HepG2 (cell line): Measurements from ENCODE around the gene EZH1. TPM values are rescaled to one million over a fixed set of nuclear protein-coding genes. Genes with fewer than 3 reads are reported as not detected.

ENCODE experiments used
- ATM ChIP-seq: fragments of 450-650 bp; IDR thresholded peaks from 2 replicates; pipeline ENCODE4 v1.7.1; 2017; ENCODE audit warnings: mild to moderate bottlenecking, borderline replicate concordance
- ELF3 ChIP-seq: IDR thresholded peaks from 2 replicates; pipeline ENCODE4 v1.6.1; 2016; ENCODE audit warnings: missing genetic modification reagents, missing compliant biosample characterization
- HMGA1 ChIP-seq: sonication (generic); formaldehyde crosslinking; conservative IDR thresholded peaks from 2 replicates; pipeline ENCODE4 v1.4.0; 2020; ENCODE audit warnings: missing genetic modification reagents
- RORA ChIP-seq: sonication (generic); formaldehyde crosslinking; IDR thresholded peaks from 2 replicates; pipeline ENCODE4 v1.5.0; 2020; ENCODE audit warnings: mild to moderate bottlenecking, missing genetic modification reagents, moderate library complexity
- TP53 ChIP-seq: sonication (generic); formaldehyde crosslinking; conservative IDR thresholded peaks from 2 replicates; pipeline ENCODE4 v1.4.0; 2020; ENCODE audit warnings: missing genetic modification reagents
- WIZ ChIP-seq: sonication (generic); formaldehyde crosslinking; IDR thresholded peaks from 2 replicates; pipeline ENCODE4 v1.5.1; 2020; ENCODE audit warnings: mild to moderate bottlenecking, missing genetic modification reagents
- ZBED4 ChIP-seq: sonication (generic); formaldehyde crosslinking; IDR thresholded peaks from 2 replicates; pipeline ENCODE4 v1.4.0; 2020; ENCODE audit warnings: missing genetic modification reagents, borderline replicate concordance
- ZBTB1 ChIP-seq: sonication (generic); formaldehyde crosslinking; IDR thresholded peaks from 2 replicates; pipeline ENCODE4 v1.4.0; 2020; ENCODE audit warnings: missing genetic modification reagents, borderline replicate concordance
- ZBTB8A ChIP-seq: sonication (generic); formaldehyde crosslinking; IDR thresholded peaks from 2 replicates; pipeline ENCODE4 v1.4.0; 2020; ENCODE audit warnings: mild to moderate bottlenecking, low read depth, missing genetic modification reagents, borderline replicate concordance
- ZNF124 ChIP-seq: sonication (generic); formaldehyde crosslinking; IDR thresholded peaks from 2 replicates; pipeline ENCODE4 v1.4.0; 2020; ENCODE audit warnings: missing genetic modification reagents
- ZNF263 ChIP-seq: sonication (generic); formaldehyde crosslinking; IDR thresholded peaks from 2 replicates; pipeline ENCODE4 v1.4.0; 2020; ENCODE audit warnings: missing genetic modification reagents
- ZNF30 ChIP-seq: sonication (generic); formaldehyde crosslinking; IDR thresholded peaks from 2 replicates; pipeline ENCODE4 v1.5.0; 2020; ENCODE audit warnings: mild to moderate bottlenecking, missing genetic modification reagents
- ZNF713 ChIP-seq: sonication (generic); formaldehyde crosslinking; IDR thresholded peaks from 2 replicates; pipeline ENCODE4 v1.4.0; 2020; ENCODE audit warnings: mild to moderate bottlenecking, missing genetic modification reagents
- ZNF740 ChIP-seq: sonication (generic); formaldehyde crosslinking; IDR thresholded peaks from 2 replicates; pipeline ENCODE4 v1.4.0; 2020; ENCODE audit warnings: missing genetic modification reagents
- ZNF773 ChIP-seq: sonication (generic); formaldehyde crosslinking; IDR thresholded peaks from 2 replicates; pipeline ENCODE4 v1.4.0; 2020; ENCODE audit warnings: missing genetic modification reagents, borderline replicate concordance
- ZNF816 ChIP-seq: sonication (generic); formaldehyde crosslinking; IDR thresholded peaks from 2 replicates; pipeline ENCODE4 v1.8.0; 2022; ENCODE audit warnings: missing genetic modification reagents, mild to moderate bottlenecking, borderline replicate concordance
- ZSCAN20 ChIP-seq: sonication (generic); formaldehyde crosslinking; IDR thresholded peaks from 2 replicates; pipeline ENCODE4 v1.4.0; 2020; ENCODE audit warnings: missing genetic modification reagents, mild to moderate bottlenecking, borderline replicate concordance
- polyA plus RNA-seq, 8 experiments: library from polyadenylated mRNA; depleted of rRNA in 3 of 8; stranded (reverse) in 7 of 8; unstranded in 1 of 8; fragments of >200 nt; fragmentation: Illumina TruSeq in 4 of 8; extraction: Trizol in 4 of 8; gene quantifications; 2 replicates each; pipeline versions ENCODE4 v1.2.1 to v1.2.3, GENCODE V29; 2011 to 2016; ENCODE audit warnings: low read depth in 4 of 8, missing spikeins in 1 of 8, mixed read lengths in 1 of 8; ENCODE audit not compliant: insufficient read depth in 1 of 8
- total RNA-seq, 5 experiments: library from RNA; depleted of rRNA; stranded (reverse); fragments of >200 nt; fragmentation: Illumina TruSeq; extraction: Trizol; gene quantifications; 2 replicates each; pipeline ENCODE4 v1.2.3, GENCODE V29; 2016; ENCODE audit warnings: low read depth in 1 of 5
- TF ChIP-seq, protein P1 (sequence below): sonication (generic); formaldehyde crosslinking; IDR thresholded peaks from 2 replicates; pipeline ENCODE4 v1.8.1; 2023; ENCODE audit warnings: mild to moderate bottlenecking, missing genetic modification reagents
- TF ChIP-seq, protein P2 (sequence below): sonication (generic); formaldehyde crosslinking; IDR thresholded peaks from 2 replicates; pipeline ENCODE4 v1.4.0; 2020; ENCODE audit warnings: missing genetic modification reagents
- TF ChIP-seq, protein P3 (sequence below): IDR thresholded peaks from 2 replicates; pipeline ENCODE4 v1.6.1; 2016; ENCODE audit warnings: low read depth, borderline replicate concordance

Gene EZH1
- total and polyA plus RNA-seq, 2 of the 13 experiments (the other 11 are each of a cell fraction or from before 2014, with no cell fraction given), result 11.6 to 24.0 TPM

DNA sequence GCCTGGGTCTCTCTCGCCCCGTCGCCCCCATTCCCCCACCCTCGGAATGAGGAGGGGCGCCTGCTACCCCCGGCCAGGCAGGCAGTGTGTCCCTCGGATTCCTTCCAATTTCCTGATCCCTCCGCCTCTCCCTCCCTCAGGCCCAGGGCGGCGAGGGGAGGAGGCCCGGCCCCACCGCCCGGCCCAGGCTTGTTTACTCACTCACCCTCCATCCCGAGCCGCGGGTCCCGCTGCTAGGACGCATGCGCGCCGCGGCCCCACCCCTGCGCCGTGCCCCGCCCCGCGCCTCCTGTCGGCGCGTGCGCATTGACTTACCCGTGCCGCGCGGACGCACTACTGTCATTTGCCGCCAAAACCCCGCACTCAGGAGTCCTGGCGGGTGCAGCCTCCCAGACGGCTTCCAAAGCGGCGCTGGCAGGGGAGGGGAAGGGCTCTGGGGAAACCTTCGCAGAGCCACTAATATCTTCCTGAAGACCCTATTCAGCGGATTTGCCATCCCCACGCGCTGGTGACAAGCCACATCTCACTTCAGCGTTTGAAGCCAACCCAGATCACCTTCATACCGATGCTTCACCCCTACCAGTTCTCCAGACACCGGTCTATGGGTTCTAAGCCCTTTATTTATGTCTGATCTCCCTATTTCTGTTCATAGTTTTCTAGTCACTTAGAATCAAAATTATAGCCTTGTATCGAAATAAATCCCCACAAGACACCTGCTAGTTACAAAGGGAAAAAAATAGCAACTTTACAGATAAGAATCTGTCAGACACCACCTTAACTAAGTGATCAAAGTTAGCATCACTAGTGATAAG lies at the start of gene EZH1 (continued):
- 0 out of 2 replicates have a peak, but pooled peaks have one; percentile 92 for TF ChIP-seq ZBTB8A (CRISPR knock-in tag)
- peak; percentile 48; the same call in 1 of the 2 replicates for TF ChIP-seq ZNF740 (CRISPR knock-in tag)
- 0 out of 2 replicates have a peak, but pooled peaks have one; percentile 79 for TF ChIP-seq ZNF713
- no peak; the same call in 1 of the 2 replicates for TF ChIP-seq ZNF124 (CRISPR knock-in tag)
- TF ChIP-seq ZNF816, result peak; percentile 76; the same call in 1 of the 2 replicates
- TF ChIP-seq ZNF773 (CRISPR knock-in tag), result no peak
- no peak for TF ChIP-seq ATM
- peak; percentile 43; the same call in 1 of the 2 replicates for TF ChIP-seq ELF3 (CRISPR knock-in tag)
- 0 out of 2 replicates have a peak, but pooled peaks have one; percentile 17 for TF ChIP-seq WIZ (CRISPR knock-in tag)
- TF ChIP-seq, protein P1, sequence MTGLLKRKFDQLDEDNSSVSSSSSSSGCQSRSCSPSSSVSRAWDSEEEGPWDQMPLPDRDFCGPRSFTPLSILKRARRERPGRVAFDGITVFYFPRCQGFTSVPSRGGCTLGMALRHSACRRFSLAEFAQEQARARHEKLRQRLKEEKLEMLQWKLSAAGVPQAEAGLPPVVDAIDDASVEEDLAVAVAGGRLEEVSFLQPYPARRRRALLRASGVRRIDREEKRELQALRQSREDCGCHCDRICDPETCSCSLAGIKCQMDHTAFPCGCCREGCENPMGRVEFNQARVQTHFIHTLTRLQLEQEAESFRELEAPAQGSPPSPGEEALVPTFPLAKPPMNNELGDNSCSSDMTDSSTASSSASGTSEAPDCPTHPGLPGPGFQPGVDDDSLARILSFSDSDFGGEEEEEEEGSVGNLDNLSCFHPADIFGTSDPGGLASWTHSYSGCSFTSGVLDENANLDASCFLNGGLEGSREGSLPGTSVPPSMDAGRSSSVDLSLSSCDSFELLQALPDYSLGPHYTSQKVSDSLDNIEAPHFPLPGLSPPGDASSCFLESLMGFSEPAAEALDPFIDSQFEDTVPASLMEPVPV (CRISPR knock-in tag), result peak; percentile 98
- no peak for TF ChIP-seq RORA
- no peak for TF ChIP-seq ZBTB1 (CRISPR knock-in tag)
- peak; percentile 65 for TF ChIP-seq ZNF263
- no peak for TF ChIP-seq TP53
- peak; percentile 35; the same call in 1 of the 2 replicates for TF ChIP-seq ZNF30 (CRISPR knock-in tag)
- no peak for TF ChIP-seq HMGA1 (CRISPR knock-in tag)
- no peak; the same call in 1 of the 2 replicates for TF ChIP-seq ZSCAN20 (CRISPR knock-in tag)
- TF ChIP-seq ZBED4, result peak; percentile 36; the same call in 1 of the 2 replicates
- TF ChIP-seq, protein P2, sequence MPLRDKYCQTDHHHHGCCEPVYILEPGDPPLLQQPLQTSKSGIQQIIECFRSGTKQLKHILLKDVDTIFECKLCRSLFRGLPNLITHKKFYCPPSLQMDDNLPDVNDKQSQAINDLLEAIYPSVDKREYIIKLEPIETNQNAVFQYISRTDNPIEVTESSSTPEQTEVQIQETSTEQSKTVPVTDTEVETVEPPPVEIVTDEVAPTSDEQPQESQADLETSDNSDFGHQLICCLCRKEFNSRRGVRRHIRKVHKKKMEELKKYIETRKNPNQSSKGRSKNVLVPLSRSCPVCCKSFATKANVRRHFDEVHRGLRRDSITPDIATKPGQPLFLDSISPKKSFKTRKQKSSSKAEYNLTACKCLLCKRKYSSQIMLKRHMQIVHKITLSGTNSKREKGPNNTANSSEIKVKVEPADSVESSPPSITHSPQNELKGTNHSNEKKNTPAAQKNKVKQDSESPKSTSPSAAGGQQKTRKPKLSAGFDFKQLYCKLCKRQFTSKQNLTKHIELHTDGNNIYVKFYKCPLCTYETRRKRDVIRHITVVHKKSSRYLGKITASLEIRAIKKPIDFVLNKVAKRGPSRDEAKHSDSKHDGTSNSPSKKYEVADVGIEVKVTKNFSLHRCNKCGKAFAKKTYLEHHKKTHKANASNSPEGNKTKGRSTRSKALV (CRISPR knock-in tag), result no peak; the same call in 1 of the 2 replicates
- TF ChIP-seq, protein P3, sequence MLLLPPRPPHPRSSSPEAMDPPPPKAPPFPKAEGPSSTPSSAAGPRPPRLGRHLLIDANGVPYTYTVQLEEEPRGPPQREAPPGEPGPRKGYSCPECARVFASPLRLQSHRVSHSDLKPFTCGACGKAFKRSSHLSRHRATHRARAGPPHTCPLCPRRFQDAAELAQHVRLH (CRISPR knock-in tag), result no peak; the same call in none of the 2 replicates
